HG03064 (cell line): Measurements from ENCODE around the gene MPST.

Experiments used
- ATAC-seq: cut with Tn5 transposase; IDR thresholded peaks from one replicate; pipeline ENCODE4 v1.9.1; 2021; ENCODE audit warnings: low read depth; ENCODE audit not compliant: unreplicated experiment

MPST gene

GRCh38 chr22:37000676-37001534 lies 18.6 kb upstream of the MPST start:
- no peak for ATAC-seq

- no peak for ATAC-seq
These were observed 17.7 kb upstream of the MPST start for GRCh38 chr22:37001826-37002225.

GRCh38 chr22:37002633-37003032 lies 16.9 kb upstream of the MPST start:
- ATAC-seq, result no peak

GRCh38 chr22:37007651-37008050 lies 11.9 kb upstream of the MPST start:
- ATAC-seq, result no peak

- ATAC-seq, result no peak
These were observed 11.2 kb upstream of the MPST start for GRCh38 chr22:37008365-37008764.

- no peak for ATAC-seq
These were observed 10.1 kb upstream of the MPST start for GRCh38 chr22:37009490-37009889.

- ATAC-seq, result no peak
These were observed 9.4 kb upstream of the MPST start for GRCh38 chr22:37010174-37010573.

- no peak for ATAC-seq
These were observed 8.6 kb upstream of the MPST start for GRCh38 chr22:37010976-37011375.

GRCh38 chr22:37011472-37011871 lies 8.1 kb upstream of the MPST start:
- no peak for ATAC-seq

GRCh38 chr22:37012262-37012904 lies 7.2 kb upstream of the MPST start:
- no peak for ATAC-seq

GRCh38 chr22:37012956-37013355 lies 6.6 kb upstream of the MPST start:
- no peak for ATAC-seq

GRCh38 chr22:37014415-37014806 lies 5.1 kb upstream of the MPST start:
- no peak for ATAC-seq

- no peak for ATAC-seq
These were observed 4.5 kb upstream of the MPST start for GRCh38 chr22:37014835-37015586.

- ATAC-seq, result no peak
These were observed 4.0 kb upstream of the MPST start for GRCh38 chr22:37015587-37015878.

GRCh38 chr22:37016134-37016910 lies 3.2 kb upstream of the MPST start:
- no peak for ATAC-seq

- ATAC-seq, result no peak
These were observed 2.2 kb upstream of the MPST start for GRCh38 chr22:37017356-37017755.

GRCh38 chr22:37018086-37018814 lies 1.3 kb upstream of the MPST start:
- no peak for ATAC-seq

- ATAC-seq, result no peak
These were observed 680 bp upstream of the MPST start for GRCh38 chr22:37018815-37019308.

GRCh38 chr22:37020192-37020479 lies 594 bp downstream of the MPST start:
- ATAC-seq, result no peak

- ATAC-seq, result no peak
These were observed 1.5 kb downstream of the MPST start for GRCh38 chr22:37021041-37021440.
